Fibroblast of villous mesenchyme (primary cell): ENCODE measurements around the gene MAGED2. TPM values are rescaled to one million over a fixed set of nuclear protein-coding genes. Genes with fewer than 3 reads are reported as not detected.

ENCODE experiments used
- DNase-seq: peaks from one replicate; pipeline ENCODE4 v3.0.0-alpha.2; 2010; ENCODE audit warnings: low read depth
- H3K4me3 ChIP-seq: 2 replicates; pipeline ENCODE4 v1.5.1; 2011; ENCODE audit warnings: low read depth, mild to moderate bottlenecking, low read length
- CTCF ChIP-seq: IDR thresholded peaks from 2 replicates; pipeline ENCODE4 v1.5.1; 2012; ENCODE audit warnings: low read depth, mild to moderate bottlenecking, low read length; ENCODE audit not compliant: insufficient read depth
- total RNA-seq: library from RNA; depleted of rRNA; stranded (reverse); fragments of >200 nt; gene quantifications from 2 replicates; pipeline ENCODE4 v1.2.3, GENCODE V29; 2012

Gene MAGED2
- total RNA-seq, 1 donor = 235 TPM

- DNase-seq = peak; percentile 97
- H3K4me3 ChIP-seq = peak overlapping the region; percentile 85
- no peak for TF ChIP-seq CTCF
Observed at GRCh38 chrX:54808605-54809483, 1.3 kb downstream of the MAGED2 start.

- no peak for DNase-seq
- TF ChIP-seq CTCF = no peak
- peak overlapping the region; percentile 85 for H3K4me3 ChIP-seq
Observed at GRCh38 chrX:54810532-54810931, 3.0 kb downstream of the MAGED2 start.

GRCh38 chrX:54811301-54811885 is 3.8 kb downstream of the MAGED2 start:
- DNase-seq = no peak
- no peak for TF ChIP-seq CTCF
- no peak overlapping the region for H3K4me3 ChIP-seq

- no peak for DNase-seq
- no peak for TF ChIP-seq CTCF
- no peak overlapping the region for H3K4me3 ChIP-seq
Observed at GRCh38 chrX:54812306-54812705, 4.8 kb downstream of the MAGED2 start.

- TF ChIP-seq CTCF = no peak
- no peak overlapping the region for H3K4me3 ChIP-seq
- no peak for DNase-seq
Observed at GRCh38 chrX:54817220-54817820, 9.8 kb downstream of the MAGED2 start.

- H3K4me3 ChIP-seq = no peak overlapping the region
- no peak for TF ChIP-seq CTCF
- DNase-seq = no peak
Observed at GRCh38 chrX:54818221-54818620, 10.7 kb downstream of the MAGED2 start.
